SK-N-SH treated with all-trans-retinoic acid at 6 μM for 48 hours (cell line): ENCODE data around the gene SLMAP.

Experiments used
- ATAC-seq: fragments of 200-7000 bp; cut with Tn5 transposase; 3 replicates; pipeline ENCODE4 v1.9.1; 2020; ENCODE audit warnings: mild to moderate bottlenecking, moderate library complexity
- ARNTL ChIP-seq: fragments of 450-650 bp; formaldehyde crosslinking; IDR thresholded peaks from 2 replicates; pipeline ENCODE4 v1.5.0; 2020; ENCODE audit warnings: low read depth, mild to moderate bottlenecking, moderate library complexity, borderline replicate concordance
- BACH2 ChIP-seq: fragments of 250-450 bp; sonication (Bioruptor Pico); IDR thresholded peaks from 2 replicates; pipeline ENCODE4 v1.9.0; 2021; ENCODE audit warnings: mild to moderate bottlenecking, borderline replicate concordance
- CSDC2 ChIP-seq: fragments of 250-450 bp; sonication (Bioruptor Pico); IDR thresholded peaks from 2 replicates; pipeline ENCODE4 v1.5.0; 2020; ENCODE audit warnings: mild to moderate bottlenecking, moderate library complexity
- PPARA ChIP-seq: fragments of 250-450 bp; sonication (Bioruptor Pico); IDR thresholded peaks from 2 replicates; pipeline ENCODE4 v1.5.0; 2020; ENCODE audit warnings: mild to moderate bottlenecking, borderline replicate concordance
- SNAI2 ChIP-seq: fragments of 250-450 bp; sonication (Bioruptor Pico); IDR thresholded peaks from 2 replicates; pipeline ENCODE4 v1.5.0; 2020; ENCODE audit warnings: mild to moderate bottlenecking, moderate library complexity
- TCF4 ChIP-seq: fragments of 250-450 bp; sonication (Bioruptor Pico); IDR thresholded peaks from 2 replicates; pipeline ENCODE4 v1.8.0; 2021; ENCODE audit warnings: mild to moderate bottlenecking, moderate library complexity, borderline replicate concordance
- TOX ChIP-seq: fragments of 250-450 bp; sonication (Bioruptor Pico); IDR thresholded peaks from 2 replicates; pipeline ENCODE4 v1.8.0; 2021; ENCODE audit warnings: mild to moderate bottlenecking, moderate library complexity, borderline replicate concordance
- ZC3H10 ChIP-seq: fragments of 250-450 bp; sonication (Bioruptor Pico); IDR thresholded peaks from 2 replicates; pipeline ENCODE4 v1.5.1; 2021; ENCODE audit warnings: mild to moderate bottlenecking, moderate library complexity
- ZFP3 ChIP-seq: fragments of 250-450 bp; sonication (Bioruptor Pico); IDR thresholded peaks from 2 replicates; pipeline ENCODE4 v1.5.0; 2020; ENCODE audit warnings: mild to moderate bottlenecking, moderate library complexity
- ZNF565 ChIP-seq: fragments of 450-650 bp; formaldehyde crosslinking; conservative IDR thresholded peaks from 2 replicates; pipeline ENCODE4 v1.5.0; 2020; ENCODE audit warnings: low read depth, mild to moderate bottlenecking, moderate library complexity
- ZNF70 ChIP-seq: fragments of 450-650 bp; formaldehyde crosslinking; IDR thresholded peaks from 2 replicates; pipeline ENCODE4 v1.5.0; 2020; ENCODE audit warnings: mild to moderate bottlenecking, moderate library complexity
- ZNF8 ChIP-seq: fragments of 450-650 bp; formaldehyde crosslinking; IDR thresholded peaks from 2 replicates; pipeline ENCODE4 v1.5.0; 2020; ENCODE audit warnings: mild to moderate bottlenecking, moderate library complexity
- TF ChIP-seq, protein P1 (sequence below): fragments of 250-450 bp; sonication (Bioruptor Pico); IDR thresholded peaks from 2 replicates; pipeline ENCODE4 v1.8.0; 2020; ENCODE audit warnings: mild to moderate bottlenecking, moderate library complexity, borderline replicate concordance
- TF ChIP-seq, protein P2 (sequence below): fragments of 250-450 bp; sonication (Bioruptor Pico); IDR thresholded peaks from 2 replicates; pipeline ENCODE4 v1.5.0; 2020; ENCODE audit warnings: mild to moderate bottlenecking, moderate library complexity
- TF ChIP-seq, protein P3 (sequence below): fragments of 250-450 bp; sonication (Bioruptor Pico); IDR thresholded peaks from 2 replicates; pipeline ENCODE4 v1.8.0; 2021; ENCODE audit warnings: low read depth, mild to moderate bottlenecking, moderate library complexity, borderline replicate concordance
- TF ChIP-seq, protein P4 (sequence below): fragments of 250-450 bp; sonication (Bioruptor Pico); IDR thresholded peaks from 2 replicates; pipeline ENCODE4 v1.5.1; 2020; ENCODE audit warnings: low read depth, mild to moderate bottlenecking, moderate library complexity

SLMAP gene

DNA sequence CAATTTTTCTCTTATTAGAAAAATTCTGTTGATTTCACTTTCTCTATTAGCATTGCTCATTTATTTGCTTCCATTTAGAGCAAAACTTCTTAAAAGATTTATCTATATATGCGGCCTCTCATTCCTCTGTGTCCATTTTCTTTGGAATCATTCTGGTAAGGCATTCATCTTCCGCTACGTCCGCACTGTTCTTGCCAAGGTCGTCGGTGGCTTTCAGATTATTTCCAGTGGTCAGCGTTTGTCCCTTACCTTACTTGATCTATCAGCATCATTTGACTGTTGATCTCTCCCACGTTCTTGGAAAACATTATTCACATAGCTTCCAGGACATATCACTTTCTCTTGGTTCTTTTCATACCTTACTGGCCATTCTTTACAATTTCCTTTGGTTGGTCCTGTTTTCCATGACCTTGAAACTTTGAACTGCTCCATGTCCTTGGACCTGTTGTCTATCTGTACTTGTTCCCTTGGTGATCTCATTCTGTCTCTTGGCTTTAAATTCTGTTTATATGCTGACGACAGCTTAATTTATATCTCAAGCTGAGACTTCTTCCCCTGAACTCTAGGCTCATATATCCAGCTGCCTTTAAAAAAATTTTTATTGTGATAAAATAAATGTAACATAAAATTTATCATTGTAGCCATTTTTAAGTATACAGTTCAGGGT lies 54.5 kb downstream of the SLMAP start:
- no peak for ATAC-seq
- no peak for TF ChIP-seq ARNTL (CRISPR knock-in tag)

DNA sequence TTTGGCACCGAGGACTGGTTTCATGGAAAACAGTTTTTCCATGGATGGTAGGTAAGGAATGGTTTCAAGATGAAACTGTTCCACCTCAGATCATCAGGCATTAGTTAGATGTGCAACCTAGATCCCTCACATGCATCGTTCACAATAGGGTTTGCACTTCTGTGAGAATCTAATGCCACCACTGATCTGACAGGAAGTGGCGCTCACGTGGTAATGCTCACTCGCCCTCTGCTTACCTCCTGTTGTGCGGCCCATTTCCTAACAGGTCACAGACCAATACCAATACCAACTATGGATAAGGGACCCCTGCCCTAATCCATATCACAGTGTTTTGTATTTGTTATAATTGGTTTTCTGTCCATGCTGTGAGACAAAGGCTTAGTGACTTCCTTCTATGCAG lies 58.9 kb downstream of the SLMAP start:
- TF ChIP-seq CSDC2 (CRISPR knock-in tag) = no peak
- TF ChIP-seq, all 23 proteins: peak for 0
- ATAC-seq = no peak

DNA sequence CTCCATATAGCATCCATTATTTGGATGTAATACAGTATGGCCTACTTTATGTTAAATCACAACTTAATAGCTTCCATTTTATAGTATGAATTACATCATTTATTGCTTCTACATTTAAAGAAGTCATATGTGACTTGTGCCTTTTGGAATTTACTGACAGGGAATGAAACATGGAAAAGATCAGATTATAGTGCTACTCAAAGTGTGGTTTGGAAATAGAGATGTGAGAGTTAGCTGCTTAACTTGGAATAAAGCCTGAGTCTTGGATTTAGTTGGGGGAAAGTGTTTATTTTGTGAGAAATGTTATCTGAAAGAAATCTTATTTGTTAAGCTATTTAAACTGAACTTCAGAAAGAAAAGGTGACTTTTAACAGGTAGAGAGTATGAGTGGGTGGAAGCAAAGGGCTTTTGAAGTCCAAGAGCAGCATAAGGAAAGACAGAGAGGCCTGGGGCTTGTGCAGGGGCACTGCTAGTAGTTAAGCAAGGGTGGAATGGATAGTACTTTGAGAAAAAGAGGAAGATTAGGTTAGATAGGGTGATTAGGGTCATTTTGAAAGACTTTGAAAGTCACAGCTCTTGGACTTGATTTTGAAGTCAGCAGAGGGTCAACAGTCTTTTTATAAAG lies 60.5 kb downstream of the SLMAP start:
- TF ChIP-seq ZNF70 (no peak), TCF4 (no peak), ARNTL (CRISPR knock-in tag) (no peak), ZNF8 (CRISPR knock-in tag) (no peak), BACH2 (CRISPR knock-in tag) (no peak), CSDC2 (CRISPR knock-in tag) (no peak)
- TF ChIP-seq, protein P1, sequence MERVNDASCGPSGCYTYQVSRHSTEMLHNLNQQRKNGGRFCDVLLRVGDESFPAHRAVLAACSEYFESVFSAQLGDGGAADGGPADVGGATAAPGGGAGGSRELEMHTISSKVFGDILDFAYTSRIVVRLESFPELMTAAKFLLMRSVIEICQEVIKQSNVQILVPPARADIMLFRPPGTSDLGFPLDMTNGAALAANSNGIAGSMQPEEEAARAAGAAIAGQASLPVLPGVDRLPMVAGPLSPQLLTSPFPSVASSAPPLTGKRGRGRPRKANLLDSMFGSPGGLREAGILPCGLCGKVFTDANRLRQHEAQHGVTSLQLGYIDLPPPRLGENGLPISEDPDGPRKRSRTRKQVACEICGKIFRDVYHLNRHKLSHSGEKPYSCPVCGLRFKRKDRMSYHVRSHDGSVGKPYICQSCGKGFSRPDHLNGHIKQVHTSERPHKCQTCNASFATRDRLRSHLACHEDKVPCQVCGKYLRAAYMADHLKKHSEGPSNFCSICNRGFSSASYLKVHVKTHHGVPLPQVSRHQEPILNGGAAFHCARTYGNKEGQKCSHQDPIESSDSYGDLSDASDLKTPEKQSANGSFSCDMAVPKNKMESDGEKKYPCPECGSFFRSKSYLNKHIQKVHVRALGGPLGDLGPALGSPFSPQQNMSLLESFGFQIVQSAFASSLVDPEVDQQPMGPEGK (CRISPR knock-in tag) = no peak
- TF ChIP-seq, protein P2, sequence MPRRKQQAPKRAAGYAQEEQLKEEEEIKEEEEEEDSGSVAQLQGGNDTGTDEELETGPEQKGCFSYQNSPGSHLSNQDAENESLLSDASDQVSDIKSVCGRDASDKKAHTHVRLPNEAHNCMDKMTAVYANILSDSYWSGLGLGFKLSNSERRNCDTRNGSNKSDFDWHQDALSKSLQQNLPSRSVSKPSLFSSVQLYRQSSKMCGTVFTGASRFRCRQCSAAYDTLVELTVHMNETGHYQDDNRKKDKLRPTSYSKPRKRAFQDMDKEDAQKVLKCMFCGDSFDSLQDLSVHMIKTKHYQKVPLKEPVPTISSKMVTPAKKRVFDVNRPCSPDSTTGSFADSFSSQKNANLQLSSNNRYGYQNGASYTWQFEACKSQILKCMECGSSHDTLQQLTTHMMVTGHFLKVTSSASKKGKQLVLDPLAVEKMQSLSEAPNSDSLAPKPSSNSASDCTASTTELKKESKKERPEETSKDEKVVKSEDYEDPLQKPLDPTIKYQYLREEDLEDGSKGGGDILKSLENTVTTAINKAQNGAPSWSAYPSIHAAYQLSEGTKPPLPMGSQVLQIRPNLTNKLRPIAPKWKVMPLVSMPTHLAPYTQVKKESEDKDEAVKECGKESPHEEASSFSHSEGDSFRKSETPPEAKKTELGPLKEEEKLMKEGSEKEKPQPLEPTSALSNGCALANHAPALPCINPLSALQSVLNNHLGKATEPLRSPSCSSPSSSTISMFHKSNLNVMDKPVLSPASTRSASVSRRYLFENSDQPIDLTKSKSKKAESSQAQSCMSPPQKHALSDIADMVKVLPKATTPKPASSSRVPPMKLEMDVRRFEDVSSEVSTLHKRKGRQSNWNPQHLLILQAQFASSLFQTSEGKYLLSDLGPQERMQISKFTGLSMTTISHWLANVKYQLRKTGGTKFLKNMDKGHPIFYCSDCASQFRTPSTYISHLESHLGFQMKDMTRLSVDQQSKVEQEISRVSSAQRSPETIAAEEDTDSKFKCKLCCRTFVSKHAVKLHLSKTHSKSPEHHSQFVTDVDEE = no peak
- no peak for ATAC-seq

DNA sequence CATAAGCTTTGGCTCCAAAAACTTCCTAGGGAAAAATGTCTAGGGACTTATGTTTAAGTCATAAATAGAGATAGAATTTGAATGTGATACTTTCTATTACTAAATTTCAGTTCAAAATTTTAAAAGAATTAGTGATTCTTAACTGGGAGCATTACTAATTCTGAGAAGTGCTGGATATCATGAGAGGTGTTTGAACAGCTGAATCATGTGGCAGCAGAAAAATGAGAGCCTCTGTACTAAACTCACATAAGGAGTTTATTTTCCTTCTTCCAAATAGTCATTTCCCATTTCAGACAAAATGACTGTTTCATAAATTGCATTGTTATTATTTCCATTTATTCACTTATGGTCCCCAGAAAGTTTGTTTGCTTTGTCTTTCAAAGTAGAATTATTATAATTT lies 62.7 kb downstream of the SLMAP start:
- ATAC-seq = no peak
- TF ChIP-seq BACH2 (CRISPR knock-in tag) (no peak), ZNF8 (CRISPR knock-in tag) (no peak)
- TF ChIP-seq, protein P2 = no peak

DNA sequence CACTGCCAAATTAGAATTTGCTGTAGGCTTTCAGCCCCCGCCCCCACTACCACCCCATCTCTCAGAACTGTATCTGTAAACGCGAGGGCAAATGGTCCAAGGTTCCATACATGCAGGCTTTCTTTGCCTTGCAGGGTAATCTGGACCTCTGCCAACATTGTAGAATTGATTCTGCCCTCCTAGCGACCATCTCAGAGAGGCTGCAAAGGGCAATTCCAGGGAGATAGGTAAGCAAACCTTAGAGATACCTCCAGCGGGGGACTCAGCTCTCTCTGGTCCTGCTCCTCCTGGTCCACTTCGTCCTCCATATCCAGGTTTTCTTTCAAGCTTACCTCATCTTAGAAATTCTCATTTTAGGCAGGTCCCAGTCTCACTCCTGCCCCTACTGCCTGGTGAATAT lies 64.4 kb downstream of the SLMAP start:
- no peak for ATAC-seq
- TF ChIP-seq ZC3H10 = no peak
- TF ChIP-seq ZNF565 (CRISPR knock-in tag) = no peak
- TF ChIP-seq SNAI2 (CRISPR knock-in tag) = no peak
- TF ChIP-seq TOX = no peak
- TF ChIP-seq BACH2 (CRISPR knock-in tag) = no peak
- TF ChIP-seq, all 23 proteins: peak for 0

DNA sequence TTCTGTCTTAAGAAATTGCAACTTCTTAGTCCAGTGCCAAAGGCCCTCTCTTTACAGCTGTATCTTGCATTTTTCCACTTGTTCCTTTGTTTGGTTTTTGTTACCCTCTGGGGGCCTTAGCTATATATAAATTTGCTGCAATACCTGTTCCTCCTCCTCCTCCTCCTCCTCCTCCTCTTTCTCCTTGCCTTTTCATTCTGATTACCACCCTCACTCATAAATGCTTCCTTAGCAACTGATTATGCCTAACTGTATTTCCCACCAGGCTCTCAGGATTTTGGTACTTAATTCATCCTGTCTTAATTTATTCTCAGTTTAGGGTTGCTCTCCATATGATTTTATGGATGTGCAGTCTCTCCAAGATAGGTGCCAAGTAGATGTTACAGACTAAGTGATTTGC lies 65.7 kb downstream of the SLMAP start:
- TF ChIP-seq PPARA (CRISPR knock-in tag) = no peak
- TF ChIP-seq BACH2 (CRISPR knock-in tag) = no peak
- TF ChIP-seq, protein P3, sequence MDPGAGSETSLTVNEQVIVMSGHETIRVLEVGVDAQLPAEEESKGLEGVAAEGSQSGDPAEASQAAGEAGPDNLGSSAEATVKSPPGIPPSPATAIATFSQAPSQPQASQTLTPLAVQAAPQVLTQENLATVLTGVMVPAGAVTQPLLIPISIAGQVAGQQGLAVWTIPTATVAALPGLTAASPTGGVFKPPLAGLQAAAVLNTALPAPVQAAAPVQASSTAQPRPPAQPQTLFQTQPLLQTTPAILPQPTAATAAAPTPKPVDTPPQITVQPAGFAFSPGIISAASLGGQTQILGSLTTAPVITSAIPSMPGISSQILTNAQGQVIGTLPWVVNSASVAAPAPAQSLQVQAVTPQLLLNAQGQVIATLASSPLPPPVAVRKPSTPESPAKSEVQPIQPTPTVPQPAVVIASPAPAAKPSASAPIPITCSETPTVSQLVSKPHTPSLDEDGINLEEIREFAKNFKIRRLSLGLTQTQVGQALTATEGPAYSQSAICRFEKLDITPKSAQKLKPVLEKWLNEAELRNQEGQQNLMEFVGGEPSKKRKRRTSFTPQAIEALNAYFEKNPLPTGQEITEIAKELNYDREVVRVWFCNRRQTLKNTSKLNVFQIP = no peak
- TF ChIP-seq ZFP3 (CRISPR knock-in tag) = no peak
- TF ChIP-seq, protein P1 (CRISPR knock-in tag) = no peak
- TF ChIP-seq, protein P4, sequence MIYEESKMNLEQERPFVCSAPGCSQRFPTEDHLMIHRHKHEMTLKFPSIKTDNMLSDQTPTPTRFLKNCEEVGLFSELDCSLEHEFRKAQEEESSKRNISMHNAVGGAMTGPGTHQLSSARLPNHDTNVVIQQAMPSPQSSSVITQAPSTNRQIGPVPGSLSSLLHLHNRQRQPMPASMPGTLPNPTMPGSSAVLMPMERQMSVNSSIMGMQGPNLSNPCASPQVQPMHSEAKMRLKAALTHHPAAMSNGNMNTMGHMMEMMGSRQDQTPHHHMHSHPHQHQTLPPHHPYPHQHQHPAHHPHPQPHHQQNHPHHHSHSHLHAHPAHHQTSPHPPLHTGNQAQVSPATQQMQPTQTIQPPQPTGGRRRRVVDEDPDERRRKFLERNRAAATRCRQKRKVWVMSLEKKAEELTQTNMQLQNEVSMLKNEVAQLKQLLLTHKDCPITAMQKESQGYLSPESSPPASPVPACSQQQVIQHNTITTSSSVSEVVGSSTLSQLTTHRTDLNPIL = no peak
- no peak for TF ChIP-seq ARNTL (CRISPR knock-in tag)
- no peak for TF ChIP-seq TCF4
- no peak for ATAC-seq
